GM12878 (cell line): ENCODE measurements around the gene NUP54. TPM values are rescaled to one million over a fixed set of nuclear protein-coding genes. Genes with fewer than 3 reads are reported as not detected.

Experiments used
- ATAC-seq: fragments of 200-7000 bp; cut with Tn5 transposase; 3 replicates; pipeline ENCODE4 v1.9.1; 2020; ENCODE audit warnings: mild to moderate bottlenecking, moderate library complexity
- BruUV-seq: library from RNA; stranded (reverse); fragments of 400-500 nt; replicated peaks from 2 replicates; lab custom pipeline; 2021; lab: Mats Ljungman, UMichigan
- CTCF ChIA-PET: fragments of 300-600 bp; sonication (Branson Sonifier 250); formaldehyde crosslinking; extraction: SDS; loops from one replicate; lab custom pipeline; 2021; ENCODE audit warnings: inconsistent platforms; lab: Yijun Ruan, JAX
- POLR2A ChIA-PET: fragments of 350-600 bp; formaldehyde crosslinking; extraction: SDS; loops from one replicate; lab custom pipeline; 2021; ENCODE audit warnings: inconsistent platforms; lab: Charles Lee
- RAD21 ChIA-PET: fragments of 300-600 bp; sonication (Branson Sonifier 250); formaldehyde crosslinking; loops from one replicate; lab custom pipeline; 2023; ENCODE audit warnings: antibody characterized with exemption; ENCODE audit not compliant: unreplicated experiment; lab: Charles Lee
- SMC1A ChIA-PET: fragments of 300-600 bp; sonication (Branson Sonifier 250); formaldehyde crosslinking; loops from one replicate; lab custom pipeline; 2023; ENCODE audit not compliant: unreplicated experiment, uncharacterized antibody; lab: Charles Lee
- DNase-seq: peaks from one replicate; pipeline ENCODE4 v3.0.0-alpha.2; 2011; ENCODE audit warnings: low read depth, low spot score
- FAIRE-seq: peaks from 3 replicates; lab custom pipeline; 2011; peaks lifted over from hg19 to GRCh38; lab: Jason Lieb, UNC
- H2AFZ ChIP-seq: 2 replicates; pipeline ENCODE4 v1.6.0; 2011; ENCODE audit warnings: low read depth, low read length, control low read depth; ENCODE audit not compliant: control insufficient read depth
- H3K27ac ChIP-seq: 2 replicates; pipeline ENCODE4 v1.5.1; 2011; ENCODE audit warnings: control low read depth; ENCODE audit not compliant: control insufficient read depth, insufficient read depth
- H3K27me3 ChIP-seq, 2 experiments: replicated peaks in 1 of 2; 2 replicates each; pipeline versions ENCODE4 v1.6.0 to v1.6.1; 2011; ENCODE audit warnings: low read length in 1 of 2; ENCODE audit not compliant: control insufficient read depth in 2 of 2, insufficient read depth in 2 of 2
- H3K36me3 ChIP-seq, 2 experiments: 2 replicates each; pipeline ENCODE4 v1.5.1; 2011; ENCODE audit warnings: low read length in 1 of 2; ENCODE audit not compliant: control insufficient read depth in 2 of 2, insufficient read depth in 2 of 2
- H3K4me1 ChIP-seq: 2 replicates; pipeline ENCODE4 v1.6.1; 2011; ENCODE audit warnings: mild to moderate bottlenecking, low read length, moderate library complexity, mixed read lengths; ENCODE audit not compliant: control insufficient read depth, insufficient read depth
- H3K4me2 ChIP-seq: 2 replicates; pipeline ENCODE4 v1.6.0; 2011; ENCODE audit warnings: control low read depth; ENCODE audit not compliant: control insufficient read depth, insufficient read depth
- H3K4me3 ChIP-seq: fragments of 200-600 bp; sonication (generic); 2 replicates; pipeline ENCODE4 v1.5.1; 2016
- H3K79me2 ChIP-seq: 2 replicates; pipeline ENCODE4 v1.6.0; 2011; ENCODE audit warnings: low read length; ENCODE audit not compliant: control insufficient read depth, insufficient read depth
- H3K9ac ChIP-seq: 2 replicates; pipeline ENCODE4 v1.8.0; 2011; ENCODE audit warnings: low read length, control low read depth, mixed read lengths; ENCODE audit not compliant: control insufficient read depth, insufficient read depth
- H3K9me3 ChIP-seq: replicated peaks from 3 replicates; pipeline ENCODE4 v1.5.1; 2011; ENCODE audit warnings: mild to moderate bottlenecking, low read length; ENCODE audit not compliant: control insufficient read depth, insufficient read depth
- H4K20me1 ChIP-seq: 2 replicates; pipeline ENCODE4 v1.6.0; 2011; ENCODE audit not compliant: control insufficient read depth, insufficient read depth
- ASH2L ChIP-seq: fragments of 300-600, 200-600 bp; sonication (generic); IDR thresholded peaks from 2 replicates; pipeline ENCODE4 v1.6.1; 2017; ENCODE audit warnings: low read depth, mild to moderate bottlenecking, borderline replicate concordance
- BCL3 ChIP-seq: IDR thresholded peaks from 2 replicates; pipeline ENCODE4 v1.6.1; 2011; ENCODE audit warnings: borderline replicate concordance, low read depth, mild to moderate bottlenecking, moderate library complexity, low read length; ENCODE audit not compliant: insufficient read depth, poor library complexity, severe bottlenecking
- CEBPZ ChIP-seq: fragments of 150-350 bp; IDR thresholded peaks from 2 replicates; pipeline ENCODE4 v1.6.1; 2016; ENCODE audit warnings: low read depth, low read length
- HDGF ChIP-seq: fragments of 450-650 bp; IDR thresholded peaks from 2 replicates; pipeline ENCODE4 v1.6.1; 2016; ENCODE audit warnings: antibody characterized with exemption
- JUNB ChIP-seq: IDR thresholded peaks from 2 replicates; pipeline ENCODE4 v1.6.1; 2016; ENCODE audit warnings: antibody characterized with exemption, mild to moderate bottlenecking
- PRDM15 ChIP-seq: fragments of 450-650 bp; formaldehyde crosslinking; IDR thresholded peaks from 2 replicates; pipeline ENCODE4 v1.4.0; 2020; ENCODE audit warnings: mild to moderate bottlenecking, moderate library complexity
- SP1 ChIP-seq: IDR thresholded peaks from one replicate; pipeline ENCODE4 v1.6.1; 2011; ENCODE audit warnings: low read depth, low read length
- SRF ChIP-seq, 2 experiments: IDR thresholded peaks; 2 replicates each; pipeline ENCODE4 v1.6.1; 2011; ENCODE audit warnings: low read depth in 2 of 2, low read length in 2 of 2, mild to moderate bottlenecking in 1 of 2, moderate library complexity in 1 of 2
- ZNF274 ChIP-seq: IDR thresholded peaks from one replicate; pipeline ENCODE4 v1.8.0; 2011; ENCODE audit not compliant: insufficient read length, insufficient read depth
- ZNF687 ChIP-seq: fragments of 450-650 bp; IDR thresholded peaks from 2 replicates; pipeline ENCODE4 v1.6.1; 2017; ENCODE audit warnings: mild to moderate bottlenecking, moderate library complexity
- ZSCAN29 ChIP-seq: fragments of 450-650 bp; IDR thresholded peaks from 2 replicates; pipeline ENCODE4 v1.6.1; 2017; ENCODE audit warnings: mild to moderate bottlenecking, moderate library complexity
- ZZZ3 ChIP-seq: IDR thresholded peaks from 2 replicates; pipeline ENCODE4 v1.6.1; 2011; ENCODE audit warnings: low read depth; ENCODE audit not compliant: control insufficient read depth, insufficient read length
- WGBS: methylation state at CpG from one replicate; pipeline ENCODE4 v1.1.6; 2016; ENCODE audit warnings: low lambda C conversion rate; ENCODE audit not compliant: insufficient replicate concordance, insufficient coverage; ENCODE audit errors: missing lambda C conversion rate; 5-methylcytosine and 5-hydroxymethylcytosine counted together
- in situ Hi-C: fragments of 300-500 bp; cut with MboI; formaldehyde crosslinking; loops from 9 replicates; pipeline ENCODE4 v1.14.3; 2018; ENCODE audit warnings: mixed read lengths
- intact Hi-C: fragments of 100-400 bp; cut with micrococcal nuclease; formaldehyde crosslinking; loops from one replicate; pipeline ENCODE4 v1.14.2; 2022; ENCODE audit not compliant: unreplicated experiment
- polyA plus RNA-seq, 11 experiments: library from polyadenylated mRNA; depleted of rRNA in 4 of 11; unstranded in 6 of 11; stranded (reverse) in 5 of 11; fragments of >200 nt; fragmentation: Nextera tagmentation in 4 of 11; fragmentation: Illumina TruSeq in 1 of 11; extraction: Ambion mirVana in 4 of 11; extraction: Trizol in 1 of 11; gene quantifications; 1 replicate in 1 of 11; 2 replicates in 10 of 11; pipeline versions ENCODE4 v1.2.1 to v1.2.3, GENCODE V29; 2011 to 2016; ENCODE audit warnings: inconsistent platforms in 2 of 11, missing spikeins in 2 of 11, low read depth in 1 of 11
- total RNA-seq, 4 experiments: library from RNA; depleted of rRNA in 3 of 4; stranded (reverse); fragments of >200 nt in 3 of 4; fragmentation: Illumina TruSeq in 1 of 4; extraction: Trizol in 1 of 4; gene quantifications; 2 replicates each; pipeline versions ENCODE4 v1.2.1 to v1.2.3, GENCODE V29; 2013 to 2021

Gene NUP54
- total and polyA plus RNA-seq, 10 of the 15 experiments (the other 5 are each of a cell fraction or from before 2014, with no cell fraction given), result 17.5 to 69.0 (median 42.3) TPM

GRCh38 chr4:76187152-76187551, 39.0 kb upstream of the NUP54 start:
- Histone ChIP-seq H3K9ac (no peak overlapping the region), H2AFZ (no peak overlapping the region), H3K9me3 (peaks cover 4% of the 10 kb centered on the region; the same call in 2 of the 3 replicates), H3K4me2 (no peak overlapping the region), H3K27me3 (no peaks in the 10 kb centered on the region), H3K4me3 (no peak overlapping the region), H4K20me1 (no peaks in the 10 kb centered on the region), H3K27ac (no peak overlapping the region), H3K36me3 (no peaks in the 10 kb centered on the region), H3K4me1 (no peaks in the 10 kb centered on the region), H3K79me2 (no peaks in the 10 kb centered on the region)
- in situ Hi-C loops, result no loop called here
- WGBS, result 38% methylated on average over 3 of the region's 3 CpGs
- POLR2A ChIA-PET, result no interaction called here
- no peak for FAIRE-seq
- no TSS peak for BruUV-seq
- intact Hi-C loops, result loop anchor here (10.0 kb wide), 1 partner anchor 558 kb away; no protein-coding TSS in a partner anchor
- RAD21 ChIA-PET, result no interaction called here
- SMC1A ChIA-PET, result interaction anchor here (1.3 kb wide), 1 partner anchor 25 kb away, joined by 4 read pairs; no protein-coding TSS in a partner anchor
- CTCF ChIA-PET, result interaction anchor here (1.0 kb wide), 1 partner anchor 191 kb away, joined by 3 read pairs; no protein-coding TSS in a partner anchor
- no peak for ATAC-seq
- no peak for DNase-seq
- TF ChIP-seq CEBPZ, result no peak
- TF ChIP-seq BCL3, result no peak
- no peak for TF ChIP-seq ZNF687
- TF ChIP-seq SP1, result no peak
- no peak for TF ChIP-seq PRDM15 (CRISPR knock-in tag)
- TF ChIP-seq JUNB, result no peak
- no peak for TF ChIP-seq ZNF274
- no peak for TF ChIP-seq ZZZ3
- no peak for TF ChIP-seq ZSCAN29
- no peak for TF ChIP-seq HDGF
- TF ChIP-seq ASH2L, result no peak
- no peak for TF ChIP-seq SRF (IDR thresholded peaks at IDR 0.05; ENCODE audit: low read depth in 2 of 2, low read length in 2 of 2)
